KOPT-K1 (cell line): Measurements from ENCODE around the gene COL18A1.

Source experiments
- H3K27ac ChIP-seq: fragments of 200-600 bp; sonication (generic); 2 replicates; pipeline ENCODE4 v1.5.1; 2016; ENCODE audit warnings: antibody characterized with exemption, mild to moderate bottlenecking, low read depth, low read length; ENCODE audit not compliant: poor library complexity, severe bottlenecking
- H3K36me3 ChIP-seq: fragments of 200-600 bp; sonication (generic); 2 replicates; pipeline ENCODE4 v1.5.1; 2017; ENCODE audit warnings: antibody characterized with exemption, mild to moderate bottlenecking, low read length, moderate library complexity; ENCODE audit not compliant: insufficient read depth
- H3K9me3 ChIP-seq: fragments of 200-600 bp; sonication (generic); 2 replicates; pipeline ENCODE4 v1.5.1; 2017; ENCODE audit warnings: antibody characterized with exemption, low read length, mild to moderate bottlenecking; ENCODE audit not compliant: insufficient read depth, poor library complexity, severe bottlenecking

The COL18A1 gene

DNA sequence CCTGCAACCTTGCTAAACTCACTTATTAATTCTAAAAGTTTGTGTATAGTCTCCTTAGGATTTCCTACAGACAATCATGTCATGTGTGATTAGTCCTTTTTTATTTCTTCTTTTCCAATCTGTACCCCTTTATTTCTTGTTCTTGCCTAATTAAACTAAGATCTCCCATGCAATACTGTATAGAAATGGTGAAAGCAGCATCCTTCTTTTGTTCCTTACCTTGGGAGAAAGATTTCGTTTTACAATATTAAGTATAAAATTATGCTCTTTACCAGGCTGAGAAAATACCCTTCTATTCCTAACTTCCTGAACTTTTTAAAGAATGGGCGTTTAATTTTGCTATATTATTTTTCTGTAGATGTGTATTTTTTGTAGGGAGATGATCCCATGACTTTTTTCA is 7.6 kb upstream of the COL18A1 start:
- H3K27ac ChIP-seq, result no peak overlapping the region
- peaks cover 13% of the 10 kb centered on the region for H3K9me3 ChIP-seq
- H3K36me3 ChIP-seq, result no peaks in the 10 kb centered on the region

GRCh38 chr21:45401054-45401518 is 3.9 kb upstream of the COL18A1 start:
- Histone ChIP-seq H3K27ac (no peak overlapping the region), H3K9me3 (peaks cover 13% of the 10 kb centered on the region), H3K36me3 (no peaks in the 10 kb centered on the region)

DNA sequence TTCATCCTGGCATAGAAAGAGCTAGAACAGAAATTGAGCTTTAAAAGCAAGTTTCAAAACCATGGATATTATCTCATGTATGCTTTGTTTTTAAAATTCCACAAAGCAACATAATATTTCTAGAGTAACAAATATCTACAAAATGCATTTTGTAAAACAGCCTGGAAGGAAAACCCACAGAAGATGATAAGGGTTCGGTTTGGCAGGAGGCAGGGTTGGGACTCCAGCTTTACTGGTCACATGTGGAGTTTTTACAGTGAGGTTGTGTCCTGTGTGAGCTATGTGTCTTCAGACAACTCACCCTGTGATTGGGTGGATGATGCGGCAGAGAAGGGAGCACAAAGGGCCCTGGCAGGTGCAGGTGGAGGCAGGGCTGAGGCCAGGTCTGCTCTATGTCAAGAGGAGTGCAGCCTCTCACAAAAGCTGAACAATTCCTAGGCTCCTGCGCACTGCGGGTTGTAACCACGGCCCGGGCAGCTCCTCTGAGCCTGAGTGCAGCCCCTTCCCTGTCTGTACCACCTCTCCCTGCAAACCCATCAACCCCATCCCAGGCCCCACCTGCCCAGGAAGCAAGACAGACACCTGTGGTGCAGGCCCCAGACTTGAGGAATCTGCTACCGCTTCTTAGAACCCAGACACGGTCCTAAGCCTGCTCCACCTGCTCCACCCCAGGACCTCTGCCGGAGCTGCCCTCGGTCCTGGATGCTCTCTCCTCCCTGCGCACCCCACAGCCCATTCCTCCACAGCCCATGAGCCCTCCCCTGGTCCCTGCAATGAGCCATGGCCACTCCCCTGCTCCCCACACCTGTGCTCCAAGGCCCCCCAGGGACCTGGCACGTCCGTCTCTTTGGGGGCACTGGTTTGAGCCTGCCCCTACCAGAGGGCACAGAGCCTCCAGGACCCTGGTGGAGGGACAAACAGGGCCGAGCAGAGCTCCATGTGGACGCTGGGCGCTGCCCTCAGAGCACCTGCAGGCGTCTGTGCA is 2.8 kb upstream of the COL18A1 start:
- Histone ChIP-seq H3K9me3 (peaks cover 13% of the 10 kb centered on the region), H3K36me3 (no peaks in the 10 kb centered on the region), H3K27ac (no peak overlapping the region)

GRCh38 chr21:45403133-45403824 is 1.7 kb upstream of the COL18A1 start:
- H3K9me3 ChIP-seq, result peaks cover 13% of the 10 kb centered on the region
- H3K27ac ChIP-seq, result no peak overlapping the region
- H3K36me3 ChIP-seq, result no peaks in the 10 kb centered on the region

GRCh38 chr21:45403825-45404729 is 888 bp upstream of the COL18A1 start:
- H3K36me3 ChIP-seq, result no peaks in the 10 kb centered on the region
- H3K9me3 ChIP-seq, result peaks cover 13% of the 10 kb centered on the region
- no peak overlapping the region for H3K27ac ChIP-seq

GRCh38 chr21:45405271-45405818 is 380 bp downstream of the COL18A1 start:
- no peak overlapping the region for H3K27ac ChIP-seq

GRCh38 chr21:45405819-45406762 is 1.1 kb downstream of the COL18A1 start:
- Histone ChIP-seq H3K36me3 (no peaks in the 10 kb centered on the region), H3K9me3 (peaks cover 11% of the 10 kb centered on the region), H3K27ac (no peak overlapping the region)

More at GRCh38 chr21:45405271-45405818, 380 bp downstream of the COL18A1 start:
- Histone ChIP-seq H3K36me3 (no peaks in the 10 kb centered on the region), H3K9me3 (peaks cover 13% of the 10 kb centered on the region)

- H3K27ac ChIP-seq, result no peak overlapping the region
- no peaks in the 10 kb centered on the region for H3K36me3 ChIP-seq
- H3K9me3 ChIP-seq, result peaks cover 2% of the 10 kb centered on the region
These were observed 2.0 kb downstream of the COL18A1 start for GRCh38 chr21:45406801-45407628.

- no peak overlapping the region for H3K27ac ChIP-seq
- H3K9me3 ChIP-seq, result no peaks in the 10 kb centered on the region
- H3K36me3 ChIP-seq, result no peaks in the 10 kb centered on the region
These were observed 2.8 kb downstream of the COL18A1 start for GRCh38 chr21:45407629-45408247.

DNA sequence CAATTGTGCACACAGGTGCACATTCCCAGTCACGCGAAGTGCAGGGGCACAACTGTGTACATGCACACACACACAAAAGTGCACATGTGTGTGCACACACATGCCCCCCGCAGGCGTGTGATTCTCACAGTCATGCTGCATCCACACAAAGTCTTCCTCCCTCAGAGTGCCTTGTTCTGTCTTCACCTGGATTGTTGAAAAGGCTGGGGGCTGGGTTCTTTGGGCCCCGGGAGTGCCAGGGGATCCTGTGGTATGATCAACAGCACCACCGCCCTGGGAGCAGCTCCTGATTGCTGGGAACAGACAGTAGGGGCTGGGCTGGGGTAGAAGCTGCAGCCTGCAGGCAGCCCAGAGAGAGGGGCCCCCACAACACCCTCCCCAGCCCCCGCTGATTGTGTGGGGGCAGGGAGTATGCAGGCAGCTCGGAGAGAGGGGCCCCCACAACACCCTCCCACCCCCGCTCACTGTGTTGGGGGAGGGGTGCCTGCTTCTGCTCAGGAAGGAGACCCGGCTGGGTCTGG is 3.4 kb downstream of the COL18A1 start:
- H3K27ac ChIP-seq, result no peak overlapping the region
- H3K9me3 ChIP-seq, result no peaks in the 10 kb centered on the region
- no peaks in the 10 kb centered on the region for H3K36me3 ChIP-seq

GRCh38 chr21:45408801-45409261 is 3.9 kb downstream of the COL18A1 start:
- Histone ChIP-seq H3K9me3 (no peaks in the 10 kb centered on the region), H3K36me3 (no peaks in the 10 kb centered on the region), H3K27ac (no peak overlapping the region)

DNA sequence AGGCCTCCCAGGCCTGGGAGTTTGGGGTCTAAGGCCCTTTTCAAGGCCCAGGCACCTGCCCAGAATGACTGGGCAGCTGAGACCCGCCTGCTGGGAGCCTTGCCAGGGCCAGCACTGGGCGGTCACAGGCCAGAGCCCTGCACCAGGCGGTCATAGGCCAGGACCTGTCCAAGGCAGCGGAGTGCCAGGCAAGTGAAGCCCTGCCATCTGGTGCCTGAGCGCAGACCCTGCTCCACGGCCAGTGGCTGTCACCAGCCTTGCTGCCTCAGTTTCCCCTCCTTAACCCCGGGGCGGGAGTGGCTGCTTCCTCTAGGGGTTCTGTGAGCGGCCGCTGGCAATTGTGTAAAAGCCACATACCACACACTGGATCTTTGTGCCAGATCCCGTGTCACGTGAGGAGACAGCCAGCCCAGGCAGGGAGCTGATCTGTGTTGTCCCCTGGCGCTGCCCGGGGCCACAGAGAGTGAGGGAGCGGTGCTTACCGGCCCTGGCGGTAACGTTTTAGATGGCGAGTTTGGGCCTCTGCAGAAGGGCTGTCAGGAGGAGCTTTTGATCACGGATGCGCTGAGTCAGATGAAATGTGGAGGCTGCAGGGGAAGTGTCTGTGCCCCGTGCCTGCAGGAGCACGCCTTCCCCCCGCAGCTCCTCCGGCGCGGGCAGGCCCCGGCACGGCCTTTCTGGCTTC is 4.6 kb downstream of the COL18A1 start:
- Histone ChIP-seq H3K9me3 (no peaks in the 10 kb centered on the region), H3K27ac (no peak overlapping the region), H3K36me3 (no peaks in the 10 kb centered on the region)
